ENCODE data around the gene EPHB2.

Gene EPHB2

GRCh38 chr1:22829309-22829989, 118.8 kb downstream of the EPHB2 start:
- H3K27me3 ChIP-seq (replicated peaks; ENCODE audit: control insufficient read depth, insufficient read depth, low read length) = no peaks in the 10 kb centered on the region; the same call in 1 of the 2 replicates

GRCh38 chr1:22830041-22830566, 119.5 kb downstream of the EPHB2 start:
- DNase-seq (ENCODE audit: extremely low read depth, insufficient read length) = no peak
- H3K4me3 ChIP-seq (replicated peaks; ENCODE audit: low read depth, low read length) = no peak overlapping the region
- H3K36me3 ChIP-seq (ENCODE audit: control insufficient read depth, insufficient read depth, low read length) = no peaks in the 10 kb centered on the region
- no peaks in the 10 kb centered on the region; the same call in 1 of the 2 replicates for H3K27me3 ChIP-seq (replicated peaks; ENCODE audit: control insufficient read depth, insufficient read depth, low read length)
- TF ChIP-seq CTCF (IDR thresholded peaks at IDR 0.05; ENCODE audit: insufficient read depth, low read length, poor library complexity, severe bottlenecking) = no peak

More at GRCh38 chr1:22829309-22829989, 118.8 kb downstream of the EPHB2 start:
- TF ChIP-seq CTCF (IDR thresholded peaks at IDR 0.05; ENCODE audit: insufficient read depth, low read length, poor library complexity, severe bottlenecking) = no peak
- no peak overlapping the region for H3K4me3 ChIP-seq (replicated peaks; ENCODE audit: low read depth, low read length)
- no peak for DNase-seq (ENCODE audit: extremely low read depth, insufficient read length)
- no peaks in the 10 kb centered on the region for H3K36me3 ChIP-seq (ENCODE audit: control insufficient read depth, insufficient read depth, low read length)

- no peak for TF ChIP-seq CTCF (IDR thresholded peaks at IDR 0.05; ENCODE audit: insufficient read depth, low read length, poor library complexity, severe bottlenecking)
- H3K27me3 ChIP-seq (replicated peaks; ENCODE audit: control insufficient read depth, insufficient read depth, low read length) = no peaks in the 10 kb centered on the region
- H3K36me3 ChIP-seq (ENCODE audit: control insufficient read depth, insufficient read depth, low read length) = no peaks in the 10 kb centered on the region
- H3K4me3 ChIP-seq (replicated peaks; ENCODE audit: low read depth, low read length) = no peak overlapping the region
- DNase-seq (ENCODE audit: extremely low read depth, insufficient read length) = no peak
Observed at GRCh38 chr1:22830757-22831340, 120.2 kb downstream of the EPHB2 start.

DNA sequence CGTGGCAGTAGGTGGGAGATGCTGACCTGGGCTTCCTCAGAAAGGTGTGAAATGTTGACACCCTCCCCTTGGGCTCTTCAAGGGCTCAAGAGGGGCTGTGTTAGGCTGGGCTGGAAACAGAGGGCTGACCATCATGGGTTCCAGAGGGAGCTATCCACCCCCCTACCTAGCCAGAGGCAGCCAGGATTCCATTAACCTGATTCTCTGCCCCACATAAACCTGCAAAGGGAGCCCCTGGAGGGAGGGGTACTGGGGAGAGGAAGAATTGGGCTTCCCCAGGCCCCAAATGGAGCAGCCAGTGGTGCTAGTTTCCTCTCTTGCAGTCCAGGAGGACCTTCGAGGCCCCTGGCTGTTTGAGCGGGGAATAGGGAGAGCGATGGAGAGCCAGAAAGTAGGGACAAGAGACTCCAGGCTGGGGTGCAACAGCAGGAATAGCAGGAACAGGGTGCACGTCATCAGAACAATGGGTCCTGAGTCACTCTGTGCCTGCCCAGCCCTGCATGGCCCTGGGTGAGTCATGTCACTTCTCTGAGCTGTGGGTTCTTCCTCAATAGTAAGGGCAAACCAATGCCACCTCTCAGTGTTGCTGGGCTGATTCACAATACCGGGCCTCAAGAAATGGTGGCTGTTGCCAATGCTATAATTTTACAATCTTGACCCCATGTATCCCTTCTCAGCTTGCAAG, 121.2 kb downstream of the EPHB2 start:
- no peak for TF ChIP-seq CTCF (IDR thresholded peaks at IDR 0.05; ENCODE audit: insufficient read depth, low read length, poor library complexity, severe bottlenecking)

GRCh38 chr1:22832414-22832786, 121.8 kb downstream of the EPHB2 start:
- DNase-seq (ENCODE audit: extremely low read depth, insufficient read length) = no peak
- TF ChIP-seq CTCF (IDR thresholded peaks at IDR 0.05; ENCODE audit: insufficient read depth, low read length, poor library complexity, severe bottlenecking) = no peak
- H3K27me3 ChIP-seq (replicated peaks; ENCODE audit: control insufficient read depth, insufficient read depth, low read length) = no peaks in the 10 kb centered on the region
- no peaks in the 10 kb centered on the region for H3K36me3 ChIP-seq (ENCODE audit: control insufficient read depth, insufficient read depth, low read length)
- H3K4me3 ChIP-seq (replicated peaks; ENCODE audit: low read depth, low read length) = no peak overlapping the region

More for the DNA sequence above, 121.2 kb downstream of the EPHB2 start:
- no peak for DNase-seq (ENCODE audit: extremely low read depth, insufficient read length)
- Histone ChIP-seq H3K36me3 (ENCODE audit: control insufficient read depth, insufficient read depth, low read length) (no peaks in the 10 kb centered on the region), H3K4me3 (replicated peaks; ENCODE audit: low read depth, low read length) (no peak overlapping the region), H3K27me3 (replicated peaks; ENCODE audit: control insufficient read depth, insufficient read depth, low read length) (no peaks in the 10 kb centered on the region)

Measured in GM06990 (cell line).